Measurements from ENCODE around the gene NDUFV1.
"Not testable (repeated sequence)": the region's sequence is repeated elsewhere in the genome, so short reads cannot be mapped to it uniquely, and the experiment has no call there.

The NDUFV1 gene

DNA sequence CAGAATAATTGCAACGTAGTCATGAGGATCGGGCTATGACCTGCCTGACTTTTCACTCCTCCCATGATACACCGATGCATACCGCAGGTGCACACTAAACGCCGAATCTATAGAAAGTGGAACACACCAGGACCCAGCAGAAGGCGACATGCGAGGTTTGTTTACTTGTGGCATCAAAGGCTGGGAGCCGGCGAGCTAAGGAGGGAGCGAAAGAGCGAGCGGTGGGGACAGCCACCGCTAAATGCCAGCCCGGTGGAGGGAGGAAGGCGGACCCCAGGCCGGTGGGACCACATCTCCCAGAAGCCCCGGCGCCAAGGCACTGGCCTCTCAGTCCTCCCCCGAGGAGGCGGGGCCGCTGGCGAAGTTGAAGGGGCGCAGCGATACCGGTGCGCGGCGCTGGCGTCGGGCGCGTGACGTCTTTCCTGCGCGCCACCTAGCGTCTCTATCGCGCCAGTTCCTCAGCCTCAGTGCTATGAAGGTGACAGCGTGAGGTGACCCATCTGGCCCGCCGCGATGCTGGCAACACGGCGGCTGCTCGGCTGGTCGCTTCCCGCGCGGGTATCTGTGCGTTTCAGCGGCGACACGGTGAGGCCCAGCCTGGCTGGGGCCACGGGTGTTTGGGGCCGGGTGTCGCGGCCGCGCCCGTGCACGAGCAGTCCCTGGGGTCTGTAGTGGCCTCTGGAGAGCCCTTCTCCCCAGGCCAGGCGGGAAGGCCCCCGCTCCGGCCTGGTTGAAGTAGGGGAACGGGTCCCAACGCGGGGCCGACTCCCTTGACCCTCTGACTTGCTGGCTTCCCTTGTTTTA is at the start of gene NDUFV1:
NDUFV1 (plus strand) TSS at position 445 of the 804 bp plus-strand sequence; CDS start at position 514, 69 bp downstream.
- Mint-ChIP-seq H3K9me3 (no peaks in the 10 kb centered on the region), H3K4me3 (peak within 1 kb of the TSS; percentile 87), H3K36me3 (peaks cover 30% of the 10 kb centered on the region), H3K4me1 (peaks cover 35% of the 10 kb centered on the region), H3K27me3 (peaks cover 21% of the 10 kb centered on the region), H3K27ac (peak within 1 kb of the TSS; percentile 76)
- peak; percentile 99 for ATAC-seq

DNA sequence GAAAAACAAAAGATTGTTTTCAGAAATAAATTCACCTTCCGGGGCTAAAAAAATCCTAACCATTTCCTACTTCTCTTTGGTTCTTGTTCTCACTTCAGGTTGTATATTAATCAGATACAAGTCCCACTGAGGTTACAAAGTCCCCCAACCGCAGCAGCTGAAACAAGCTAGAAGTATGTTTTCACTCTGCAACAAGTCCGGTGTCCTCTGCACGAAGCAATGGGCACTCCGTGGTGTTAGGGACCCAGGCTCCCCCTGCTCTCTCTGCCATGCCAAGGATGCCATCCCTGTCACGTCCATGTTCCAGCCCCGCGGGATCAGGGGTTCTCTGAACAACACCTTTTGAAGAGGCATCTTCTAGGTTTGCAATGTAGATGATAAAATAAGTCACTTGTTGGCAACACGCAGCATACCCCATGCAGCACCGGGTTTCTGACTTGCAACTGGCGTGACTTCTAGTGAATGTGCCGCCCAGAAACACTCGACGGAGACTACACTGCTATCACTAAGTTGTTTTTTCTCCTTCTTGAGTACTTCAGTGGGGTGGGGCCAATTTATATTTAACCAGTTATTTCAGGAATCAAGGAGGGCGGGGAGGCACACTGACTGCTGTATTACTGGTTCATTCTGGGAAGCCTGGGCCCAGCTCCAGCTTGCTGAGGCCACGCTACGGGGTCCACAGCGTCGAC is 48.5 kb upstream of the NDUFV1 start:
- peak overlapping the region; percentile 65 for H3K27ac Mint-ChIP-seq
- no peaks in the 10 kb centered on the region for H3K9me3 Mint-ChIP-seq
- ATAC-seq: peak; percentile 88
- H3K4me3 Mint-ChIP-seq: peak overlapping the region; percentile 60
- peaks cover 39% of the 10 kb centered on the region for H3K27me3 Mint-ChIP-seq
- no peaks in the 10 kb centered on the region for H3K36me3 Mint-ChIP-seq
- H3K4me1 Mint-ChIP-seq: peaks cover 36% of the 10 kb centered on the region

DNA sequence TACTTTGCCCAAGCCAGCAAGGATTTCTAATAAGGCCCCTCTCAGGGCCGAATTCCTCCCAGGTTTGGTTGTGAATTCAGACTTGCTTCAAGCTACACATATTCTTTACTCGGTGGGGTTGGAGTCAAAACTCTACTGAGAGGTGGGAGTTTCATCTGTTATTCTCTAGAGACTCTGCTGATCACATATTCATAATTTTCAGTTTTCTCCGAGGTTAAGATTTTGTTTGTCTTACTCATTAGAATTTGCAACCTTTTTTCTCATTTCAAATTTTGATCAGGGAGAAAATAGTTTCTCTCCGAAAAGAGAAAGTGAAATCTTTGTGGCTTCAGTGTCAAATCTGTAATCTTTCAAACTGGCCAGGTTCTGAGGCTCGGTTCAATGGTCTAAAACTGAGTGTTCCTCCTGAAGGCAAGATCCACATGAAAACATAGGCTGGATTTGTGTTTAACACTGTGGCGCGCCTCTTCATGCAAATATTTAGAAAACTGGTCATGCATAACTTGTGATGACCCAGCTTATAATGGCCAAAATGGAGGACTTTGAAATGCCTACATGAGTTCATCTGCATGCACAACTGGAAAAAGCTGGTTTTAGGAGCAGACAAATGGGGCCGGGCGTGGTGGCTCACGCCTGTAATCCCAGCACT is 44.6 kb upstream of the NDUFV1 start:
- peaks cover 42% of the 10 kb centered on the region for H3K27me3 Mint-ChIP-seq
- peaks cover 36% of the 10 kb centered on the region for H3K4me1 Mint-ChIP-seq
- peak; percentile 79 for ATAC-seq
- H3K9me3 Mint-ChIP-seq: no peaks in the 10 kb centered on the region
- peak overlapping the region; percentile 24 for H3K4me3 Mint-ChIP-seq
- H3K27ac Mint-ChIP-seq: peak overlapping the region; percentile 36
- no peaks in the 10 kb centered on the region for H3K36me3 Mint-ChIP-seq

DNA sequence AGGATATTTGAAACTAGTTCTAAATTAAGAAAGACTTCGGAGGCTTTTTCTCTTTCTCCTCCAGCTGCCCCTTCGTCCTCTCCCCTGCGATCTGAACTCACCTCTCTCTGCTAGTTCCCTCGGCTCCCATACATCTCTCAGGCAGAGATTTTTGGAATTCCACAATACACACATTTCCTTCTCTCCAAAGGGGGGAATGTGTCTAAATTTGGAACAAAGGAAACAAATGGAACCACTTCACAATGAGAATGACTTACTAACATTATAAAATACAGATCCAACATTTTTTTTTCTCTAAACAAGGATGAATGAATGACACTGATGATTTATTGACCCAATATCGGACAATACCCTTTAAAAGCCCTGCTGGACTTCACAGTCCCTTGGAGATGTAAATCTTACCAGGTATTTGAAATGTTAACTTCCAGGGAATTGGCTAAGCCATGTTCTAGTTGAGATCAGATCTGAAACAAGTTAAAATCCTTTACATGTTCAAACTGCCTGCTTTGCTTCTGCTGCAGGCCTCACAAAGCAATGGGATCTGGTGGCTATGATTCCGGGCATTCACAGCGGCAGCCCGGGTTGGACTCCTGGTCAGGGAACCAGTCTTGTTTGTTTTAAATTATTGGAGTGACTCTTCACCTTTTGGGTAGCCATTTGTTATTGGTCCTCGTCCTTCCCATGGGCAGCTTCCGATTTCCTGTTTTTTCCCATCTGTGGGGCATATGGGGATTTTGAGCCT is 43.6 kb upstream of the NDUFV1 start:
- no peaks in the 10 kb centered on the region for H3K36me3 Mint-ChIP-seq
- H3K4me1 Mint-ChIP-seq: peaks cover 31% of the 10 kb centered on the region
- no peak overlapping the region for H3K27ac Mint-ChIP-seq

DNA sequence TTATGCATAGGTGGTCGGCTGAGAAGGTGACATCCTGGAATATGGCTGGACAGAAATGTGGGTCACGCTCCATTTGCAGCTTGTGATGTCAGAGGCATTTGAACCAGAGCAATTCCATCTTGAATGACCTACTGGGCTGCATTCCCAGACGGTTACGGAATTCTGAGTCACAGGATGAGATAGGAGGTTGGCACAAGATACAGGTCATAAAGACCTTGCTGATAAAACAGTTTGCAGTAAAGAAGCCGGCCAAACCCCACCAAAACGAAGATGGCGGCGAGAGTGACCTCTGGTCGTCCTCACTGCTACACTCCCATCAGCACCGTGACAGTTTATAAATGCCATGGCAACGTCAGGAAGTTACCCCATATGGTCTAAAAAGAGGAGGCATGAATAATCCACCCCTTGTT is 43.0 kb upstream of the NDUFV1 start:
- not testable (repeated sequence) for ATAC-seq, H3K9me3 Mint-ChIP-seq, H3K36me3 Mint-ChIP-seq, H3K27ac Mint-ChIP-seq, H3K4me3 Mint-ChIP-seq
- peaks cover 39% of the 10 kb centered on the region for H3K27me3 Mint-ChIP-seq
- H3K4me1 Mint-ChIP-seq: peaks cover 26% of the 10 kb centered on the region

More for the DNA sequence above, 43.6 kb upstream of the NDUFV1 start:
- no peak overlapping the region for H3K4me3 Mint-ChIP-seq
- no peak for ATAC-seq
- H3K9me3 Mint-ChIP-seq: no peaks in the 10 kb centered on the region
- H3K27me3 Mint-ChIP-seq: peaks cover 45% of the 10 kb centered on the region

DNA sequence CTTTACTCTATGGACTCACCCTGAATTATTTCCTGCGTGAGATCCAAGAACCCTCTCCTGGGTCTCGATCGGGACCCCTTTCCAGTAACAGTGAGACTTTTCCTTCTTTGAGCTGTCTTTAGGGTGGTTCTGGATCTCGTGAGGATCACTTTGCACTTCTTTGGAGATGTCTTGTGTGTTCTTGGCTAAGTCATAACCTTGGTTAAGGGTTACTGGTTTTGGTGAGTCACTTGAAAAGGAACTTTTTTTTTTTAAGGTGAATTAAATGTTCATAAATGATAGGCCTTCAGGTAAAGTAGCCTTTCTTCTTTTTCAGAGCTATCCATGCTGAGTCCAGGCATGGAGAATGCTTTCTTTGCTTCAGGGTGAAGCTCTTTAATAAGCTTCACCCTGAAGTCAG is 42.5 kb upstream of the NDUFV1 start:
- Mint-ChIP-seq H3K27me3 (peaks cover 34% of the 10 kb centered on the region), H3K27ac (no peak overlapping the region), H3K4me1 (peaks cover 20% of the 10 kb centered on the region), H3K9me3 (no peaks in the 10 kb centered on the region), H3K4me3 (no peak overlapping the region), H3K36me3 (no peaks in the 10 kb centered on the region)
- ATAC-seq: no peak

DNA sequence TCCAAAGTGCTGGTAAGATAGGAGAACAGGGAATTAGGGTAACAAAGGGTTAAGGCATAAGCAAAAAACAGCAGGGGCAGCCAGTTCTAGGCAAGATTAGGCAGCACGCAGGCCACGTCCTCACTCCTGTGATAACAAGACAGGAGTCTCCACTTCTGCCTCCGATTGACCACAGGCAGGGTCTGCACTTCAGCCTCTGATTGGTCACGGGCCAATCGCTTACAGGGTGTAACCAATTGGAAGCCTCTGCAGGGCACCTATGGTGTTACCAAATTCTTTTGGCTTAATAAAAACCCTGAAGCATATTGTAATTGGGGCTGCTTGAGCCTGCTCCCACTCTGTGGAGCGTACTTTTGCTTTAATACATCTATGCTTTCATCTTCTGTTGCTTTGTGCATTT is 35.3 kb upstream of the NDUFV1 start:
- H3K9me3 Mint-ChIP-seq: no peaks in the 10 kb centered on the region
- H3K27ac Mint-ChIP-seq: no peak overlapping the region
- peaks cover 39% of the 10 kb centered on the region for H3K27me3 Mint-ChIP-seq
- H3K36me3 Mint-ChIP-seq: no peaks in the 10 kb centered on the region
- H3K4me3 Mint-ChIP-seq: no peak overlapping the region
- peaks cover 14% of the 10 kb centered on the region for H3K4me1 Mint-ChIP-seq
- ATAC-seq: no peak

DNA sequence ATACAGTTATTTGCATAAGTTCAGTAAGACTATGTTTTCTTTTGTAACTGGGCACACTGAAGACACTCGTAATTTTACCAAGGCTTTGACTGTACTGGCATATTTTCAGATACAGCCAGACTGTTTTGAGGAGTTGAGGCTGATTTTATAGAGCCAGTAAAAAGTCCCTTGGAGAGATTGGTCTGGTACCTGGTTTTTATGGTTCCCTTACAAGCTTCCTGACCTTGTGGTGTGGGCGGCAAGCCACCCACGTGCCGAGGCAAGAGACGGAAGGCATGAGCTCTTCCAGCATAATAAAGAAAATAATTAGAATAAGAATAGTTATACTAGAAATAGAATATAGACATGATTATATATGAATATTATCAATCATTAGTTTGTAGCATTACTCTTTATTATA is 34.4 kb upstream of the NDUFV1 start:
- Mint-ChIP-seq H3K9me3 (no peaks in the 10 kb centered on the region), H3K36me3 (no peaks in the 10 kb centered on the region)

DNA sequence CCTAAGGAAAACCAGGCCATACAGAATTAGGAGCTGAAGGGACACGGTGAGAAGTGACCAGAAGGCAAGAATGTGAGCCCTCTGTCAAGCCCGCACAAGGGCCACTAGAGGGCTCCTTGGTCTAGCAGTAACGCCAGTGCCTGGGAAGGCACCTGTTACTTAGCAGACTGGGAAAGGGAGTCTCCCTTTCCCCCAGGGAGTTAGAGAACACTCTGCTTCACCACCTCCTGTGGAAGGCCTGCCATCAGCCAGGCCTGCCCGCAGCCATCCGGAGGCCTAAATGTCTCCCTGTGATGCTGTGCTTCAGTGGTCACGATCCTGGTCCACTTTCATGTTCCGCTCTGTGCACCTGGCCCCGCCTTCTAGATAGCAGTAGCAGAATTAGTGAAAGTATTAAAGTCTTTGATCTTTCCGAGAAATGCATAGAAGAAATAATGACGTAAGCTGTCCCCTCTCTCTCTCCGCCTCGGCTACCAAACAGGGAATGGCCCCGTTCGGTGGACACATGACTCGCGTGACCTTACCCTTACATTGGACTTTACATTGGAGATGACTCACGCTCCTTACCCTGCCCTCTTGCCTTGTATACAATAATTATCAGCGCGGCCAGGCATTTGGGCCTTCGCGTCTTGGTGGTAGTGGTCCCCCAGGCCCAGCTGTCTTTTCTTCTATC is 33.9 kb upstream of the NDUFV1 start:
- peak overlapping the region; percentile 36 for H3K4me3 Mint-ChIP-seq
- no peaks in the 10 kb centered on the region for H3K36me3 Mint-ChIP-seq
- H3K4me1 Mint-ChIP-seq: peaks cover 14% of the 10 kb centered on the region
- no peak overlapping the region for H3K27ac Mint-ChIP-seq
- peaks cover 45% of the 10 kb centered on the region for H3K27me3 Mint-ChIP-seq
- ATAC-seq: no peak
- no peaks in the 10 kb centered on the region for H3K9me3 Mint-ChIP-seq

More for the DNA sequence above, 34.4 kb upstream of the NDUFV1 start:
- no peak for ATAC-seq
- Mint-ChIP-seq H3K27me3 (peaks cover 45% of the 10 kb centered on the region), H3K27ac (no peak overlapping the region), H3K4me1 (peaks cover 14% of the 10 kb centered on the region), H3K4me3 (no peak overlapping the region)

DNA sequence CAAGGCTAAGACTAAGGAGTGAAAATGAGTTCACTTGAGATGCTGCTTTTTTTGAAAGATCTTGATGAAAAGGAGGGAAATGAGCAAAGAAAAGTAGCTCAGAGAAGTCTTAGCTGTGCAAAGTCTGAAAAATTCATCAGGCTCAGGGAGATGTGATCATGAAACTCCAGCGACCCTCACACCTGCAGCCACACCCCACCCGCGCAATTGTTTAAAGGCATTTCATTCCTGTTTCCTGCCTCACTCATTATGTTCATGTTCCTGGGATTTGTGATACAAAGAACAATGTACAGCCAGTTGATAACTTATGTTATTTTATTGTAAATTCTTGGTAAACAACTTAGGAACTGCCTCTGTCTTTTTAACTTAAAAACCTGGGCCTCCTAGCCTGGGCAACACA is 31.8 kb upstream of the NDUFV1 start:
- H3K4me3 Mint-ChIP-seq: no peak overlapping the region
- peaks cover 24% of the 10 kb centered on the region for H3K4me1 Mint-ChIP-seq
- no peak overlapping the region for H3K27ac Mint-ChIP-seq
- H3K27me3 Mint-ChIP-seq: peaks cover 52% of the 10 kb centered on the region
- no peaks in the 10 kb centered on the region for H3K9me3 Mint-ChIP-seq
- ATAC-seq: no peak
- H3K36me3 Mint-ChIP-seq: no peaks in the 10 kb centered on the region

DNA sequence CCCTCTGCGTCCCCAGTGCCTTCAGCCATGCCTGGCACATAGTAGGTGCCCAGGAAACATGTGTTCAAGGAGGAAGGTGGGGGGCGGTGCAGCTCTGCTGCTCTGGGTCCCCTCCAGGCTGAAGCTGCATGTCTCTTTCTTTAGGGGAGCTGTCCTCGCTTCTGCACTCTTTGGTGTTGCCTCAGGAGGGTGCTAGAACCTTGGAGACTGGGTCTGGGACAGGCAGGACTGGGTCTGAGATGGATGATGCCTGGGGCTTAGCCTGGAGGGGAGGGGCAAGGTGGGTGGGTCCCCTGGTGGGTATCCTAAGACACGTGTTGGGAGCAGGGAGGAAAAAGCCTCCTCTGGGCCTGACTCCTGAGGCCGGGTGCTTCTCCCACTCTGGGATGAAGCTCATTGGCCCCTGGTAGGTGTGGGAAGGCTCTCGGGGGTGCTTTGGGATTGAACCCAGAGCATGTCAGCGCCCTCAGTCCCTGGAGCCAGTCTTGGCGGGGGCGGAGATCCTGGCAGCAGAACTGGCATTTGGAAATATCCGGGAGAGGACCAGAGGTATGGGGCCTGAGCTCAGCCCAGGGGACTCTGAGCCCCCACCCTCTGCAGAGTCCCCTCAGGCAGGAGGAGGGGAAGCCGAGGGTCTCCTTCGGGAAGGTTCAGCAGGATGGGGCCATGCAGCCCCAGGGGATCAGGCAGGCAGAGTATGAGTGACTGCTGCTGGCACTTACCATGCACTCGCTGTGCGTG is 29.8 kb upstream of the NDUFV1 start:
- Mint-ChIP-seq H3K4me1 (peaks cover 32% of the 10 kb centered on the region), H3K36me3 (no peaks in the 10 kb centered on the region), H3K27ac (no peak overlapping the region), H3K9me3 (no peaks in the 10 kb centered on the region), H3K4me3 (no peak overlapping the region), H3K27me3 (peaks cover 61% of the 10 kb centered on the region)
- ATAC-seq: no peak

DNA sequence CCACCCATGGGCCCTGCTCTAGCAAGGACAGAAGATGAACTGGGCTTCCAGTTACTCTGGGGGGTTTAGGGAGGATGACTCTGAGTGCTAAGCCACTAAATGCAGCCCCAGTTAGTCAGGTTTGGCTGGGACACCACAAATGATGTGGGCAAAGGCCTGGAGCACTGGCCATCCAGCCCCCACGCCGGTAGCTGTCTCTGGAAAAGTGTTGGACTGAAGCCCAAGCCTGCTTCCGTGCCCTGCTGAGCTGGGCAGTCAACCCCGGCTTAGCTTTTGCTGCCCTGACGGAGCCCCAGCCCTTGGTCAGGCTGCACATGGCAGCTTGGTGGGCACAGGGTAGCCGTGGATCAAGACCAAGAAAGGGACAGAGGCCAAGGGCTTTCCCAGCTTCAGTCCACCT is 28.8 kb upstream of the NDUFV1 start:
- Mint-ChIP-seq H3K4me1 (peaks cover 34% of the 10 kb centered on the region), H3K27me3 (peaks cover 58% of the 10 kb centered on the region), H3K4me3 (no peak overlapping the region), H3K36me3 (no peaks in the 10 kb centered on the region), H3K9me3 (no peaks in the 10 kb centered on the region), H3K27ac (no peak overlapping the region)
- no peak for ATAC-seq

DNA sequence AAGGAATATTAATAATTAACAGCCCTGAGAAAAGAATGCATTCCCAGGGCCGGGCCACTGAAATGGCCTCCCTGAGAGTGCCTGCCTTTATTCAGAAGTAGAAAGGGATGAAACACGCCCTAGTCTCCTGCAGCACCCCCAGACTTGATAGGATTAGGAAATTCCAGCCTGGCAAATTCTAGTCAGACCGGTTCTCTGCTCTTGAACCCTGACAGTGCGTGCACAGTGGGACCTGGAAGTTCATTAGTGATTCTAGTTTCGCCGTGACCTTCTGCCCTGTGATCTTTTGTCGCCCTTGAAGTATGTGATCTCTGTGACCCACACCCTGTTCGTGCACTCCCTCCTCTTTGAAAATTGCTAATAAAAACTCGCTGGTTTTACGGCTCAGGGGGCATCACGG is 25.3 kb upstream of the NDUFV1 start:
- peaks cover 57% of the 10 kb centered on the region for H3K4me1 Mint-ChIP-seq
- H3K36me3 Mint-ChIP-seq: peaks cover 19% of the 10 kb centered on the region
- no peak for ATAC-seq
- H3K27me3 Mint-ChIP-seq: peaks cover 29% of the 10 kb centered on the region
- H3K4me3 Mint-ChIP-seq: no peak overlapping the region
- H3K9me3 Mint-ChIP-seq: no peaks in the 10 kb centered on the region
- no peak overlapping the region for H3K27ac Mint-ChIP-seq

DNA sequence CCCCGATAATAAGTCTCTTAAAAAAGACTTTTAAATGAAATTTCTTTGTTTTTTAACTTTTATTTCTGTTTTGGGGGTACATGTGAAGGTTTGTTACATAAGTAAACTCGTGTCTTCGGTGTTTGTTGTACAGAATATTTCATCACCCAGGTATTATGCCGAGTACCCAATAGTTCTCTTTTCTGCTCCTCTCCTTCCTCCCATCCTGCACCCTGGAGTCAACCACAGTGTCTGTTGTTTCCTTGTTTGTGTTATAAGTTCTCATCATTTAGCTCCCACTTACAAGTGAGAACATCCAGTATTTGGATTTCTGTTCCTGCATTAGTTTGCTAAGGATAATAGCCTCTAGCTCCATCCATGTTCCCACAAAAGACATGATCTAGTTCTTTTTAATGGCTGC is 24.7 kb upstream of the NDUFV1 start:
- Mint-ChIP-seq H3K4me1 (peaks cover 62% of the 10 kb centered on the region), H3K27ac (no peak overlapping the region)

More for the DNA sequence above, 24.7 kb upstream of the NDUFV1 start:
- peaks cover 24% of the 10 kb centered on the region for H3K27me3 Mint-ChIP-seq
- H3K4me3 Mint-ChIP-seq: no peak overlapping the region
- no peak for ATAC-seq
- peaks cover 3% of the 10 kb centered on the region for H3K9me3 Mint-ChIP-seq
- peaks cover 25% of the 10 kb centered on the region for H3K36me3 Mint-ChIP-seq

All from stimulated activated memory B cell treated with anti-CD40 and anti-IgM and Interleukin-4, amounts not matched to agents 10 μg/mL and 1 μg/mL and 100 μg/mL, for 72 hours (primary cell).